Prostate gland (tissue), 2 donors: ENCODE data around the gene CELF4.

Source experiments
- CTCF ChIP-seq, 4 experiments: fragments of 200-600 bp in 2 of 4; fragments of 450-650 bp in 2 of 4; sonication (generic) in 2 of 4; IDR thresholded peaks; 1 replicate in 3 of 4; 2 replicates in 1 of 4; pipeline ENCODE4 v1.5.1; 2016 to 2019; ENCODE audit warnings: antibody characterized with exemption in 4 of 4, mild to moderate bottlenecking in 2 of 4, moderate library complexity in 2 of 4
- POLR2AphosphoS5 ChIP-seq: sonication (generic); formaldehyde crosslinking; IDR thresholded peaks from one replicate; pipeline ENCODE4 v1.6.1; 2017; ENCODE audit warnings: antibody characterized with exemption

GRCh38 chr18:37249171-37249886 lies 316.3 kb downstream of the CELF4 start:
- TF ChIP-seq CTCF (IDR thresholded peaks at IDR 0.05) (no peak), POLR2AphosphoS5 (no peak)
